SK-N-SH (cell line): ENCODE results near the gene TIMM21. TPM values are rescaled to one million over a fixed set of nuclear protein-coding genes. Genes with fewer than 3 reads are reported as not detected.

Source experiments
- CTCF ChIA-PET: fragments of 300-600, 350-600 bp; formaldehyde crosslinking; extraction: SDS; loops from one replicate; lab custom pipeline; 2021; lab: Yijun Ruan, JAX
- POLR2A ChIA-PET: fragments of 350-600 bp; sonication (Branson Sonifier 250); formaldehyde crosslinking; extraction: SDS; loops from one replicate; lab custom pipeline; 2020; ENCODE audit warnings: antibody characterized with exemption, inconsistent platforms; lab: Yijun Ruan, JAX
- DNase-seq: peaks from one replicate; pipeline ENCODE4 v3.0.0; 2012
- H2AFZ ChIP-seq: fragments of 200-600 bp; sonication (generic); 2 replicates; pipeline ENCODE4 v1.8.1; 2016; ENCODE audit warnings: antibody characterized with exemption, mild to moderate bottlenecking, low read depth
- H3F3A ChIP-seq: fragments of 200-600 bp; sonication (generic); replicated peaks from 2 replicates; pipeline ENCODE3; 2016; ENCODE audit warnings: antibody characterized with exemption, mild to moderate bottlenecking; ENCODE audit not compliant: insufficient read depth
- H3K27ac ChIP-seq, 2 experiments: fragments of 200-500 bp in 1 of 2; fragments of 200-600 bp in 1 of 2; sonication (Bioruptor generic) in 1 of 2; sonication (generic), shearing (Covaris generic) in 1 of 2; 2 replicates each; pipeline versions ENCODE4 v1.5.1 to v1.6.1; 2014 to 2016; ENCODE audit warnings: low read depth in 2 of 2, inconsistent platforms in 1 of 2, low read length in 1 of 2, mild to moderate bottlenecking in 1 of 2, mixed read lengths in 1 of 2
- H3K27me3 ChIP-seq: fragments of 200-600 bp; sonication (generic), shearing (Covaris generic); 2 replicates; pipeline ENCODE4 v1.6.1; 2016; ENCODE audit warnings: mixed run types; ENCODE audit not compliant: insufficient read depth
- H3K36me3 ChIP-seq, 2 experiments: fragments of 200-500 bp in 1 of 2; fragments of 200-600 bp in 1 of 2; sonication (Bioruptor generic) in 1 of 2; sonication (generic) in 1 of 2; replicated peaks in 1 of 2; 2 replicates each; pipeline versions ENCODE3 to v1.5.1; 2014 to 2016; ENCODE audit warnings: low read length in 1 of 2, mild to moderate bottlenecking in 1 of 2; ENCODE audit not compliant: insufficient read depth in 2 of 2, control insufficient read depth in 1 of 2
- H3K4me1 ChIP-seq, 2 experiments: fragments of 200-500 bp in 1 of 2; fragments of 200-600 bp in 1 of 2; sonication (Bioruptor generic) in 1 of 2; sonication (generic), shearing (Covaris generic) in 1 of 2; 2 replicates each; pipeline versions ENCODE4 v1.5.1 to v1.6.1; 2014 to 2016; ENCODE audit warnings: low read depth in 1 of 2, low read length in 1 of 2, mixed run types in 1 of 2; ENCODE audit not compliant: insufficient read depth in 2 of 2, control insufficient read depth in 1 of 2
- H3K4me2 ChIP-seq: fragments of 200-600 bp; sonication (generic), shearing (Covaris generic); 2 replicates; pipeline ENCODE4 v1.6.1; 2017; ENCODE audit warnings: mixed run types
- H3K4me3 ChIP-seq, 2 experiments: fragments of 200-500 bp in 1 of 2; fragments of 200-600 bp in 1 of 2; sonication (Bioruptor generic) in 1 of 2; sonication (generic), shearing (Covaris generic) in 1 of 2; 2 replicates each; pipeline versions ENCODE4 v1.5.1 to v1.8.1; 2014 to 2016; ENCODE audit warnings: low read depth in 2 of 2, inconsistent platforms in 1 of 2, low read length in 1 of 2, mild to moderate bottlenecking in 1 of 2, mixed read lengths in 1 of 2, moderate library complexity in 1 of 2
- H3K79me2 ChIP-seq: fragments of 200-600 bp; sonication (generic); 2 replicates; pipeline ENCODE4 v1.8.1; 2017; ENCODE audit warnings: mild to moderate bottlenecking; ENCODE audit not compliant: insufficient read depth
- H3K9ac ChIP-seq: fragments of 200-600 bp; sonication (generic); 2 replicates; pipeline ENCODE4 v1.6.1; 2017; ENCODE audit warnings: mixed run types
- H3K9me2 ChIP-seq: fragments of 200-600 bp; sonication (generic); 2 replicates; pipeline ENCODE4 v1.6.1; 2017; ENCODE audit warnings: mixed run types
- H3K9me3 ChIP-seq: fragments of 200-600 bp; sonication (generic); 2 replicates; pipeline ENCODE4 v1.6.1; 2017; ENCODE audit warnings: mixed run types, mild to moderate bottlenecking, moderate library complexity
- H4K20me1 ChIP-seq: fragments of 200-600 bp; sonication (generic); 2 replicates; pipeline ENCODE4 v1.6.1; 2017; ENCODE audit warnings: mild to moderate bottlenecking, mixed run types; ENCODE audit not compliant: insufficient read depth
- CHD2 ChIP-seq: fragments of 150-350 bp; IDR thresholded peaks from 2 replicates; pipeline ENCODE4 v1.6.1; 2018; ENCODE audit warnings: low read length; ENCODE audit not compliant: partially characterized antibody
- EZH2phosphoT487 ChIP-seq: fragments of 200-600 bp; sonication (generic); IDR thresholded peaks from 2 replicates; pipeline ENCODE4 v1.6.1; 2017; ENCODE audit warnings: low read depth, mixed run types, mild to moderate bottlenecking, antibody characterized with exemption, moderate library complexity, borderline replicate concordance
- FOXM1 ChIP-seq: IDR thresholded peaks from 2 replicates; pipeline ENCODE4 v1.4.0; 2012; ENCODE audit warnings: low read depth, mild to moderate bottlenecking
- RAD21 ChIP-seq: IDR thresholded peaks from 2 replicates; pipeline ENCODE4 v1.6.1; 2012; ENCODE audit warnings: mild to moderate bottlenecking, low read length
- RCOR1 ChIP-seq: fragments of 150-350 bp; IDR thresholded peaks from 2 replicates; pipeline ENCODE4 v1.6.1; 2017; ENCODE audit warnings: antibody characterized with exemption, low read length
- TEAD4 ChIP-seq: IDR thresholded peaks from 2 replicates; pipeline ENCODE4 v1.4.0; 2012; ENCODE audit warnings: mild to moderate bottlenecking, borderline replicate concordance; ENCODE audit not compliant: insufficient read depth
- WGBS: methylation state at CpG from one replicate; pipeline ENCODE4 v1.1.6; 2017; ENCODE audit warnings: low lambda C conversion rate; 5-methylcytosine and 5-hydroxymethylcytosine counted together
- polyA plus RNA-seq, 3 experiments: library from polyadenylated mRNA; depleted of rRNA; stranded (reverse); fragments of >200 nt; gene quantifications; 2 replicates each; pipeline ENCODE4 v1.2.3, GENCODE V29; 2012
- TF ChIP-seq, protein P1 (sequence below): fragments of 200-600 bp; sonication (generic); IDR thresholded peaks from 2 replicates; pipeline ENCODE4 v1.6.1; 2017; ENCODE audit warnings: antibody characterized with exemption, mild to moderate bottlenecking, moderate library complexity
- TF ChIP-seq, protein P2 (sequence below): IDR thresholded peaks from 2 replicates; pipeline ENCODE4 v1.4.0; 2012; ENCODE audit warnings: low read depth

TIMM21 gene
- polyA plus RNA-seq, 1 of the 3 experiments (the other 2 are of a cell fraction), result 27.6 TPM

DNA sequence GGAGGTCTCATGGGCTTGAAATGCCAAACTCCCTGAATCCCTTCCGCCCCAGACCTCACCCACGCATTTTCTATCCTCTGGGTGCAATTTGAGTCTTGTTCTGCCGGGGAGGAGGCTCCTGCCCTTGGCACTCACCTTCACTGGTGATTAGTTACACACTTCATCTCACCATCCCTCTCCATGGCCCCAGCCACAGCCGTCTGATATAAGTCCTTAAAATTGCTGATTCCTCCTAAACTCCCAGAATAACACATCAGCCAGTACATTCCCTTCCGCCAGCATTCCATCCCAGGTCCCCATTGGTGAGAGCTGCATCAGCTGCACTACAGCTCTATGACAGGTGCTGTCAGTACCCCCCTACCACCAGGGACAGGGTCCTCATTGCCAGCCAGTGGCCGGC is 3.9 kb downstream of the TIMM21 start (continued):
- TF ChIP-seq, protein P1, sequence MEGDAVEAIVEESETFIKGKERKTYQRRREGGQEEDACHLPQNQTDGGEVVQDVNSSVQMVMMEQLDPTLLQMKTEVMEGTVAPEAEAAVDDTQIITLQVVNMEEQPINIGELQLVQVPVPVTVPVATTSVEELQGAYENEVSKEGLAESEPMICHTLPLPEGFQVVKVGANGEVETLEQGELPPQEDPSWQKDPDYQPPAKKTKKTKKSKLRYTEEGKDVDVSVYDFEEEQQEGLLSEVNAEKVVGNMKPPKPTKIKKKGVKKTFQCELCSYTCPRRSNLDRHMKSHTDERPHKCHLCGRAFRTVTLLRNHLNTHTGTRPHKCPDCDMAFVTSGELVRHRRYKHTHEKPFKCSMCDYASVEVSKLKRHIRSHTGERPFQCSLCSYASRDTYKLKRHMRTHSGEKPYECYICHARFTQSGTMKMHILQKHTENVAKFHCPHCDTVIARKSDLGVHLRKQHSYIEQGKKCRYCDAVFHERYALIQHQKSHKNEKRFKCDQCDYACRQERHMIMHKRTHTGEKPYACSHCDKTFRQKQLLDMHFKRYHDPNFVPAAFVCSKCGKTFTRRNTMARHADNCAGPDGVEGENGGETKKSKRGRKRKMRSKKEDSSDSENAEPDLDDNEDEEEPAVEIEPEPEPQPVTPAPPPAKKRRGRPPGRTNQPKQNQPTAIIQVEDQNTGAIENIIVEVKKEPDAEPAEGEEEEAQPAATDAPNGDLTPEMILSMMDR, result no peak
- TF ChIP-seq RAD21 (no peak), TEAD4 (no peak), CHD2 (no peak), RCOR1 (no peak)
- TF ChIP-seq, protein P2, sequence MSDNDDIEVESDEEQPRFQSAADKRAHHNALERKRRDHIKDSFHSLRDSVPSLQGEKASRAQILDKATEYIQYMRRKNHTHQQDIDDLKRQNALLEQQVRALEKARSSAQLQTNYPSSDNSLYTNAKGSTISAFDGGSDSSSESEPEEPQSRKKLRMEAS, result no peak

DNA sequence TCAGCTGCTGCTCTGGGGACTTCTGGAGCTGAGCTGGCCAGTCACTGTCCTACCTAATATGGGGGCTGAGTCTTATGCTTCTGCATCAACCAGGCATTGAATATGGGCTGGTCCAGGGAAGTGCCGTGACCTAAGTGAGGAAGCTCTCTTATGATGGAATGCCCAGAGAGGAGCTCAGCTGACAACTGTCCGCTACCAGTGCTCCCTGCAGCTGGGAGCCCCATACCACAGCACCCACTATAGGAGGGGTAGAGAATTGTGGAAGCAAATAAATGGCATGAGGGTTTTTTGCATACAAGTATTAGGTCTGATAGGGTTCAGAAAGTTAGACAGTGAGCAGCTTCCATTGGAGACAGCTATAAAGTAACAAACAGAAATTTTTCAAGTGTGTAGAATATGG is 4.5 kb downstream of the TIMM21 start:
- Histone ChIP-seq H3K4me3 (no peak overlapping the region), H3K27me3 (no peaks in the 10 kb centered on the region), H4K20me1 (0 out of 2 replicates have a peak, but pooled peaks cover 3% of the 10 kb centered on the region), H3K4me1 (peaks cover 9 to 11% of the 10 kb centered on the region in 2 experiments; a peak in 2 of 4 replicates), H3K79me2 (peaks cover 47% of the 10 kb centered on the region), H2AFZ (no peak overlapping the region), H3K4me2 (no peak overlapping the region), H3K36me3 (peaks cover 18 to 41% of the 10 kb centered on the region in 2 experiments), H3K27ac (no peak overlapping the region), H3F3A (no peaks in the 10 kb centered on the region), H3K9me2 (no peaks in the 10 kb centered on the region), H3K9me3 (no peaks in the 10 kb centered on the region), H3K9ac (no peak overlapping the region)
- POLR2A ChIA-PET, result no interaction called here
- CTCF ChIA-PET, result interaction anchor here (1.1 to 1.6 kb wide), 3 partner anchors 14 to 190 kb away, joined by 3 to 4 read pairs (median 3); no protein-coding TSS in a partner anchor
- WGBS, result 92% methylated on average over 2 of the region's 2 CpGs
- DNase-seq, result no peak
- TF ChIP-seq CHD2, result no peak
- TF ChIP-seq, protein P1, result peak; percentile 37; the same call in 1 of the 2 replicates

DNA sequence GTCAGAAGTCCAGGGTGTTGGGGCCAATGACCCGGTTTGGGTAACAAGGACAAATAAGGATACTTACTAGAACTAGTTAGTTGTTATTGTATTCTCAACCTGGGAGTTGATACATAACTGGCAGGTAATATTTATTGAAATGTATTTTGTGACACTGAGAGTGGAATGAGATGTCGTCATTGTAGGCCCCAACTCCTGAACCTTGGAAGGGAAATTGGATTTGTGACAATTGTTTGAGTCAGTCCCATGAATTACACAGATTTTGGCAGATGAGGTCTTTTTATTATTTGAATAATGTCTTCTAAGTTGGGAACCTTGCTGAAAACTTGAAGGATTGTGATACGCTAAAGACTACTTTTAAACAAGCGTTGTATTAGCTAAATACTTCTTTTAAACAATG is 5.1 kb downstream of the TIMM21 start:
- Histone ChIP-seq H4K20me1 (0 out of 2 replicates have a peak, but pooled peaks cover 3% of the 10 kb centered on the region), H3K4me2 (no peak overlapping the region), H2AFZ (no peak overlapping the region), H3K79me2 (peaks cover 47% of the 10 kb centered on the region), H3K4me3 (no peak overlapping the region), H3K27me3 (no peaks in the 10 kb centered on the region), H3K9me2 (no peaks in the 10 kb centered on the region), H3F3A (no peaks in the 10 kb centered on the region), H3K4me1 (peaks cover 9 to 11% of the 10 kb centered on the region in 2 experiments; a peak in 2 of 4 replicates), H3K36me3 (peaks cover 23 to 42% of the 10 kb centered on the region in 2 experiments), H3K9ac (no peak overlapping the region), H3K9me3 (no peaks in the 10 kb centered on the region), H3K27ac (no peak overlapping the region)
- DNase-seq, result no peak
- POLR2A ChIA-PET, result no interaction called here
- CTCF ChIA-PET, result interaction anchor here (1.1 to 1.6 kb wide), 3 partner anchors 14 to 189 kb away, joined by 3 to 4 read pairs (median 3); no protein-coding TSS in a partner anchor
- TF ChIP-seq FOXM1 (no peak), EZH2phosphoT487 (no peak)
- WGBS, result 94% methylated on average over 4 of the region's 4 CpGs
